ENCODE results near the gene ELL. TPM values are rescaled to one million over a fixed set of nuclear protein-coding genes. Genes with fewer than 3 reads are reported as not detected.

Gene ELL
- total and polyA plus RNA-seq, 9 of the 15 experiments (the other 6 are each of a cell fraction or from before 2014, with no cell fraction given): 0.24 to 22.5 (median 4.1) TPM

- TF ChIP-seq CTCFL (IDR thresholded peaks at IDR 0.05; ENCODE audit: borderline replicate concordance, insufficient read depth, low read depth, low read length, poor library complexity, severe bottlenecking): no peak
- no peak for TF ChIP-seq MCM2 (IDR thresholded peaks at IDR 0.05; ENCODE audit: low read depth)
- TF ChIP-seq RUNX1 (IDR thresholded peaks at IDR 0.05; ENCODE audit: low read depth): no peak
- TF ChIP-seq NELFE (IDR thresholded peaks at IDR 0.05; ENCODE audit: insufficient read depth, insufficient read length): no peak
- no peak for TF ChIP-seq SMC3 (conservative IDR thresholded peaks at IDR 0.05; ENCODE audit: insufficient read depth, low read depth, low read length)
- no peak for TF ChIP-seq ZNF41 (CRISPR knock-in tag; conservative IDR thresholded peaks at IDR 0.05)
- TF ChIP-seq ZNF212 (CRISPR knock-in tag; IDR thresholded peaks at IDR 0.05): no peak
- no peak for TF ChIP-seq LARP7 (IDR thresholded peaks at IDR 0.05)
- TF ChIP-seq HMBOX1 (IDR thresholded peaks at IDR 0.05): no peak
- TF ChIP-seq, protein P1, sequence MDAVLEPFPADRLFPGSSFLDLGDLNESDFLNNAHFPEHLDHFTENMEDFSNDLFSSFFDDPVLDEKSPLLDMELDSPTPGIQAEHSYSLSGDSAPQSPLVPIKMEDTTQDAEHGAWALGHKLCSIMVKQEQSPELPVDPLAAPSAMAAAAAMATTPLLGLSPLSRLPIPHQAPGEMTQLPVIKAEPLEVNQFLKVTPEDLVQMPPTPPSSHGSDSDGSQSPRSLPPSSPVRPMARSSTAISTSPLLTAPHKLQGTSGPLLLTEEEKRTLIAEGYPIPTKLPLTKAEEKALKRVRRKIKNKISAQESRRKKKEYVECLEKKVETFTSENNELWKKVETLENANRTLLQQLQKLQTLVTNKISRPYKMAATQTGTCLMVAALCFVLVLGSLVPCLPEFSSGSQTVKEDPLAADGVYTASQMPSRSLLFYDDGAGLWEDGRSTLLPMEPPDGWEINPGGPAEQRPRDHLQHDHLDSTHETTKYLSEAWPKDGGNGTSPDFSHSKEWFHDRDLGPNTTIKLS (IDR thresholded peaks at IDR 0.05; ENCODE audit: borderline replicate concordance, low read depth): no peak; the same call in 1 of the 2 replicates
- TF ChIP-seq MAFK (IDR thresholded peaks at IDR 0.05; ENCODE audit: low read length): no peak
- no peak; the same call in 1 of the 2 replicates for TF ChIP-seq ZBTB1 (CRISPR knock-in tag; IDR thresholded peaks at IDR 0.05; ENCODE audit: borderline replicate concordance, low read depth)
- TF ChIP-seq NFATC3 (IDR thresholded peaks at IDR 0.05): no peak
- TF ChIP-seq HEY1 (CRISPR knock-in tag; IDR thresholded peaks at IDR 0.05; ENCODE audit: borderline replicate concordance): no peak
- no peak for TF ChIP-seq CEBPB (tag; IDR thresholded peaks at IDR 0.05)
- TF ChIP-seq ZBTB5 (IDR thresholded peaks at IDR 0.05): no peak
- TF ChIP-seq TGIF2 (CRISPR knock-in tag; IDR thresholded peaks at IDR 0.05): no peak
- no peak for TF ChIP-seq THRA (IDR thresholded peaks at IDR 0.05)
- TF ChIP-seq, protein P2, sequence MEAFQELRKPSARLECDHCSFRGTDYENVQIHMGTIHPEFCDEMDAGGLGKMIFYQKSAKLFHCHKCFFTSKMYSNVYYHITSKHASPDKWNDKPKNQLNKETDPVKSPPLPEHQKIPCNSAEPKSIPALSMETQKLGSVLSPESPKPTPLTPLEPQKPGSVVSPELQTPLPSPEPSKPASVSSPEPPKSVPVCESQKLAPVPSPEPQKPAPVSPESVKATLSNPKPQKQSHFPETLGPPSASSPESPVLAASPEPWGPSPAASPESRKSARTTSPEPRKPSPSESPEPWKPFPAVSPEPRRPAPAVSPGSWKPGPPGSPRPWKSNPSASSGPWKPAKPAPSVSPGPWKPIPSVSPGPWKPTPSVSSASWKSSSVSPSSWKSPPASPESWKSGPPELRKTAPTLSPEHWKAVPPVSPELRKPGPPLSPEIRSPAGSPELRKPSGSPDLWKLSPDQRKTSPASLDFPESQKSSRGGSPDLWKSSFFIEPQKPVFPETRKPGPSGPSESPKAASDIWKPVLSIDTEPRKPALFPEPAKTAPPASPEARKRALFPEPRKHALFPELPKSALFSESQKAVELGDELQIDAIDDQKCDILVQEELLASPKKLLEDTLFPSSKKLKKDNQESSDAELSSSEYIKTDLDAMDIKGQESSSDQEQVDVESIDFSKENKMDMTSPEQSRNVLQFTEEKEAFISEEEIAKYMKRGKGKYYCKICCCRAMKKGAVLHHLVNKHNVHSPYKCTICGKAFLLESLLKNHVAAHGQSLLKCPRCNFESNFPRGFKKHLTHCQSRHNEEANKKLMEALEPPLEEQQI (IDR thresholded peaks at IDR 0.05): no peak
These were observed 105.1 kb downstream of the ELL start (continued) for GRCh38 chr19:18416778-18417249.
